Lower lobe of right lung (tissue), 2 donors: ENCODE measurements around the gene TEX51. TPM values are rescaled to one million over a fixed set of nuclear protein-coding genes. Genes with fewer than 3 reads are reported as not detected.

Experiments
- ATAC-seq, 2 donors: fragments of 200-7000 bp; cut with Tn5 transposase; one replicate each; pipeline ENCODE4 v1.9.1; 2020 to 2022; ENCODE audit warnings: mild to moderate bottlenecking in 2 of 2, moderate library complexity in 2 of 2
- DNase-seq: peaks from one replicate; pipeline ENCODE4 v3.0.0-alpha.2; 2020
- H3K27ac ChIP-seq: fragments of 200-600 bp; one replicate; pipeline ENCODE4 v1.8.0; 2022
- H3K27me3 ChIP-seq: fragments of 200-600 bp; one replicate; pipeline ENCODE4 v1.8.0; 2022; ENCODE audit warnings: low read depth
- H3K36me3 ChIP-seq: fragments of 200-600 bp; one replicate; pipeline ENCODE4 v1.8.0; 2022; ENCODE audit warnings: mild to moderate bottlenecking
- H3K4me1 ChIP-seq: fragments of 200-600 bp; one replicate; pipeline ENCODE4 v1.8.0; 2022
- H3K4me3 ChIP-seq: fragments of 200-600 bp; one replicate; pipeline ENCODE4 v1.8.0; 2022; ENCODE audit warnings: mild to moderate bottlenecking
- H3K9me3 ChIP-seq: fragments of 200-600 bp; one replicate; pipeline ENCODE4 v1.8.0; 2022
- CTCF ChIP-seq: fragments of 200-600 bp; IDR thresholded peaks from one replicate; pipeline ENCODE4 v1.8.0; 2022; ENCODE audit warnings: antibody characterized with exemption, mild to moderate bottlenecking
- intact Hi-C: fragments of 100-400 bp; cut with DNase I; formaldehyde crosslinking; loops from one replicate; pipeline ENCODE4 v1.11.0; 2022
- total RNA-seq: library from RNA; stranded (reverse); fragmentation: NEBNext Ultra II Directional; extraction: Animal tissue kit (Norgen Biotek cat#: 25700); gene quantifications from one replicate; pipeline ENCODE4 v1.2.1, GENCODE V29; 2021
- donor health status: DM: no; HTN: yes; CAD: no; lungs with severe emphysema.

TEX51 gene
- total RNA-seq, 1 donor from 2014 or later = not detected

DNA sequence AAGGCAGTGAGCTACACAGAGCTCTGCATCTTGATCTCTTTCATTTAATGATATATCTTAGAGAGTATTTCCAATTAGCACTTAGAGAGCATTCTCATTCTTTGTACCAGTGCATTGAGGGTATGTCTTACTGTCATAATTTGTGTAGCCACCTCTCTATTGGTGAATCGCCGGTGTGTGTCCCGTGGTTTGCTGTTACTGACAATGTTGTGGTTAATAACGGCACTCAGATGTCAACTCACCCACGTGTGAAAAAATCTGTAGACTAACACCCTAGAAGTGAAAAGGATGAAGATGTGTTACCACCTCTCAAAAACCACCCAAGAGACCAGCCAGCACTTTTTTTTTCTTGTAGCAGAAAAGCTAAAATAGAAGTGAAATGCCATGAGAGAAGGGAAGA lies 37.1 kb downstream of the TEX51 start:
- no peak for ATAC-seq
- H3K4me3 ChIP-seq = no peak overlapping the region

GRCh38 chr2:126936219-126936723 lies 37.6 kb downstream of the TEX51 start:
- no peak for TF ChIP-seq CTCF
- H3K27ac ChIP-seq = no peak overlapping the region
- intact Hi-C loops = no loop called here
- no peaks in the 10 kb centered on the region for H3K36me3 ChIP-seq
- no peaks in the 10 kb centered on the region for H3K9me3 ChIP-seq
- no peak overlapping the region for H3K4me3 ChIP-seq
- H3K27me3 ChIP-seq = no peaks in the 10 kb centered on the region
- DNase-seq (no peak), ATAC-seq (no peak)
- no peaks in the 10 kb centered on the region for H3K4me1 ChIP-seq

More for the DNA sequence above, 37.1 kb downstream of the TEX51 start:
- H3K27me3 ChIP-seq = no peaks in the 10 kb centered on the region
- no peaks in the 10 kb centered on the region for H3K4me1 ChIP-seq
- no peak overlapping the region for H3K27ac ChIP-seq
- DNase-seq = no peak
- intact Hi-C loops = no loop called here
- no peak for TF ChIP-seq CTCF
- H3K9me3 ChIP-seq = no peaks in the 10 kb centered on the region
- H3K36me3 ChIP-seq = no peaks in the 10 kb centered on the region

DNA sequence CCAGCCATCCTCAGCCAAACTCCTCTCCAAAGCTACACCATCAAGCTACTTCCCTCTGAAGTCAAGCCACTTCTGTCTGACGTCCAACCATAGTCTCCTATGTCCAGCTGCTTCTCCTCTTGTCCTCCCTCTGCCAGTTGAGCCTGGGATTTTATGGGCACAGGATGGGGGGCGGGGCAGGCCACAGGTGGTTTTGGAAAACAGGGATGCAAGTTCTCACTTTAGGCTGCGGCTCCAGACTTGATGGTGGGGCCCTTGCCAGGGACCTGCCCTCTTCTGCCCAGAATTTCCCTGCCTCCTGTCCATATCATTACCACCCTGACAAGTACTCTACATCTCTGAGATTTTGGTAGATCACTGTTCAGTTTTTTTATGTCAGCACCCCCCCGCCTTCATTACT lies 41.6 kb downstream of the TEX51 start:
- no peak for TF ChIP-seq CTCF
- Histone ChIP-seq H3K36me3 (no peaks in the 10 kb centered on the region), H3K27ac (no peak overlapping the region), H3K4me3 (no peak overlapping the region), H3K9me3 (no peaks in the 10 kb centered on the region), H3K4me1 (no peaks in the 10 kb centered on the region), H3K27me3 (no peaks in the 10 kb centered on the region)
- DNase-seq = no peak
- no peak for ATAC-seq
- intact Hi-C loops = no loop called here

DNA sequence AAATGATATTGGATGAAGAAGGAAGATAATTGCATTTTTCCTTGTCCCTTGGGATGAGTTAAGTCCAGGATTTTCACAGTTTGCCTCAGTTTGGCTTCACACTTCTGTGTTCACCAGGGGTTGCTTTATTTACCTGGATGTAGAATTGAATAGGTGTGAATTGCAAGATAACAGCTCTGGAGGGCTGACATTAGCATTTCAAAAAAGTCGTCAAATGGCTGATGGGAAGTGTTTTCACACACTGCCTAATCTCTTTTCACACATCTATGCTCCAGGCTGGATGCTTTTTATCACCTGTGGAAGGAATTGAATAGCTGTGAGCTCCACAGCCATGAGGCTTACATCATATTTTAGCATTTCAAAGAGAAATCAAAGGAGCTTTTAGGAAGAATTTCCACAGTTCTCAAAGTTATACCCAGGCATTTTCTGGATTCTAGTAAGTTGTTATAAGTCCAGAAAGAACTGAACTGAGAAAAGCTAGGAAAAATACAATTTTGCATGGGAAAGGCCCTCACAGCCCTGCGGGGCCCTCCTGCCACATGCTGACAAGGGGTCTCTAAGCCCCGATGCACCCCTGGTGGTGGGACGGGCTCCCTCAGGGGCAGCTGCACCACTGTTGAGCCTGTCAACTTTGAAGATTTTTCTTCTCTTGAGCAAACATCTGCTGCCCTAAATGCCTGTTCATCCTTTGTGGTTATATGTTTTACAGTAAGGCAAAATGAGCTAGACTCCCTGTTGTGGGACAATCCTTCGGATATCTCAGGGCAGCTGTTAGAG lies 43.9 kb downstream of the TEX51 start:
- H3K9me3 ChIP-seq = no peaks in the 10 kb centered on the region
- no peaks in the 10 kb centered on the region for H3K36me3 ChIP-seq
- H3K27me3 ChIP-seq = no peaks in the 10 kb centered on the region
- DNase-seq = no peak
- intact Hi-C loops = no loop called here
- H3K4me3 ChIP-seq = no peak overlapping the region
- ATAC-seq = no peak
- H3K27ac ChIP-seq = no peak overlapping the region
- no peak for TF ChIP-seq CTCF
- no peaks in the 10 kb centered on the region for H3K4me1 ChIP-seq

DNA sequence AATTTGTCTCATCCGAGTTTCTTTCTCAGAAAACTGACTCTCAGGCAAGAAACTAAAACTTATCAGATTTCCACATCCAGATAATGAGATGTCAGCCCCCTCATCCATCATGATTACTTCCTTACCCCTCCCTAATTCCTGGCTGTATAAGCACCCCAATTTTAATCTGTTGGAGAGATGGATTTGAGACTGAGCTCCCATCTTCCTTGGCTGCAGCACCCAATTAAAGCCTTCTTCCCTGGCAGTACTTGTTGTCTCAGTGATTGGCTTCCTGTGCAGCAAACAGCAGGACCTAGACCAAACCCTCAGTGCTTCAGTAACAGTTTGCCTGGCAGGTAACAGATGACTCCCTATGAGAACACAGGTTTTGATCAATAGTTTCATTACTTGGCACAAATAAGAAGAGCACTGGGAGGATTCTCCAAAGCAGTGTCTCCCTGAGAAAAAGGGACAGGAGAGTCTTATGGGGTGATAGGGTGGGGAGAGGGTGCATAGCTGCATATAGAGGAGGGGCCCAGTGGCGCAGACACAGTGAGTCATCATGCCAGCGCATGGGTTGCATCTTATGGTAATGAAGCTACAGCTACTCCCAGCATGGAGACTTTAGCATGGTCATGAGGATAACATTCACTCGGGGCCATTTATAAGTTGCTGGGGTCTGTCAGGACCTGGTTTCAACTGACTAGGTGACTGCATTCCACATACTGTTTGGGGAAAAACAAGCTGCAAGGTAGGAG lies 45.1 kb downstream of the TEX51 start:
- ATAC-seq = no peak

More for the DNA sequence above, 45.1 kb downstream of the TEX51 start:
- no peaks in the 10 kb centered on the region for H3K27me3 ChIP-seq
- no peak overlapping the region for H3K4me3 ChIP-seq
- no peak for DNase-seq
- H3K4me1 ChIP-seq = no peaks in the 10 kb centered on the region
- no peaks in the 10 kb centered on the region for H3K36me3 ChIP-seq
- intact Hi-C loops = no loop called here
- TF ChIP-seq CTCF = no peak
- no peaks in the 10 kb centered on the region for H3K9me3 ChIP-seq
- H3K27ac ChIP-seq = no peak overlapping the region
